ENCODE results near the gene PBOV1. TPM values are rescaled to one million over a fixed set of nuclear protein-coding genes. Genes with fewer than 3 reads are reported as not detected.

The PBOV1 gene
- total RNA-seq, 1 experiment from 2014 or later = not detected

- no peak overlapping the region for H3K27ac ChIP-seq
- no peak for DNase-seq
- H3K36me3 ChIP-seq = 0 out of 2 replicates have a peak, but pooled peaks cover 3% of the 10 kb centered on the region
- no peaks in the 10 kb centered on the region for H3K27me3 ChIP-seq
- peaks cover 5% of the 10 kb centered on the region for H3K9me3 ChIP-seq (replicated peaks)
- no peaks in the 10 kb centered on the region for H3K4me1 ChIP-seq
- H3K4me3 ChIP-seq = no peak overlapping the region
Observed at GRCh38 chr6:138175596-138175995, 42.7 kb downstream of the PBOV1 start.

Other genes with a start within 250 kb of the PBOV1 start
- gene PERP, start 111.1 kb downstream of the PBOV1 start, total RNA-seq (2014; rRNA removed; shearing (Covaris generic)) = 5.4 and 5.7 TPM in 2 replicates
- 8.8 and 9.3 TPM in 2 replicates for gene ARFGEF3, start 56.6 kb downstream of the PBOV1 start, total RNA-seq (2014; rRNA removed; shearing (Covaris generic))
- gene SMIM28, start 159.4 kb upstream of the PBOV1 start, total RNA-seq (2014; rRNA removed; shearing (Covaris generic)) = 0.12 TPM in 1 of 2 replicates, not detected in the other
- 27.3 and 30.9 TPM in 2 replicates for gene HEBP2, start 185.7 kb upstream of the PBOV1 start, total RNA-seq (2014; rRNA removed; shearing (Covaris generic))

Data from SJCRH30 (cell line).